Adipose tissue (tissue), 3 donors: ENCODE results near the gene IMPG2. TPM values are rescaled to one million over a fixed set of nuclear protein-coding genes. Genes with fewer than 3 reads are reported as not detected.

Experiments
- H3K27ac ChIP-seq: one replicate; pipeline ENCODE4 v1.5.1; 2013; ENCODE audit warnings: low read depth, low read length
- WGBS, 3 donors: extraction: QIAGEN DNeasy Blood & Tissue Kit; methylation state at CpG; one replicate each; pipeline ENCODE4 v1.1.7; 2013; 5-methylcytosine and 5-hydroxymethylcytosine counted together
- polyA plus RNA-seq, 3 donors: library from polyadenylated mRNA; stranded (reverse); fragments of 200-250 nt; gene quantifications; one replicate each; pipeline ENCODE4 v1.2.3, GENCODE V29; 2013
- donor health status: healthy with polysubstance abuse.
- donor health status: Bipolar disorder and iron deficiency.
- donor health status: healthy.

The IMPG2 gene
- polyA plus RNA-seq, 3 donors, result under 0.01 to 0.03 (median 0.03) TPM

- no peak overlapping the region for H3K27ac ChIP-seq
- 79 to 98% (median 89%) methylated on average over 1 of the region's 1 CpG for WGBS, 3 donors
Observed at GRCh38 chr3:101279765-101280385, 40.5 kb downstream of the IMPG2 start.

- no peak overlapping the region for H3K27ac ChIP-seq
Observed at GRCh38 chr3:101279162-101279561, 41.2 kb downstream of the IMPG2 start.

GRCh38 chr3:101278727-101279126 is 41.6 kb downstream of the IMPG2 start:
- H3K27ac ChIP-seq, result no peak overlapping the region

GRCh38 chr3:101273608-101274007 is 46.8 kb downstream of the IMPG2 start:
- WGBS, 3 donors, result 74 to 94% (median 89%) methylated on average over 2 of the region's 2 CpGs
- no peak overlapping the region for H3K27ac ChIP-seq

- H3K27ac ChIP-seq, result no peak overlapping the region
Observed at GRCh38 chr3:101273156-101273555, 47.2 kb downstream of the IMPG2 start.

GRCh38 chr3:101271728-101272127 is 48.6 kb downstream of the IMPG2 start:
- 65 to 80% (median 74%) methylated on average over 4 of the region's 4 CpGs for WGBS, 3 donors
- no peak overlapping the region for H3K27ac ChIP-seq

DNA sequence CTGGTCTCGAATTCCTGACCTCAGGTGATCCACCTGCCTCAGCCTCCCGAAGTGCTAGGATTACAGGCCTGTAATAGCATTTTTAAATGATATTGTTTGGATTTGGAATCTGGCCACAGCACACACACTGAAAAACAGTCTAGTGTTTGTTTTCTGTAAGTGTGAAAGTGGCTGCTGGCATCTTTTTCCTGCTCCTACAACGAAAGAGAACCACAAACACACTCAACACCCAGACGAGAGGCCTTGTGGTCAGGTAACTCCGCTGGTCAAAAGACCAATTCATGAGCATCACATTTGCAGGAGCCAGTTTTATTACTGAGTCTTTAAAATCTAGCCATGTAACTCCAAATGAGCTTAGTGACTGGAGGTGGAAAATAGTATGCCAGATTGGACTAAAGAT is 50.2 kb downstream of the IMPG2 start:
- WGBS, 3 donors, result 84 to 90% (median 90%) methylated on average over 5 of the region's 5 CpGs

DNA sequence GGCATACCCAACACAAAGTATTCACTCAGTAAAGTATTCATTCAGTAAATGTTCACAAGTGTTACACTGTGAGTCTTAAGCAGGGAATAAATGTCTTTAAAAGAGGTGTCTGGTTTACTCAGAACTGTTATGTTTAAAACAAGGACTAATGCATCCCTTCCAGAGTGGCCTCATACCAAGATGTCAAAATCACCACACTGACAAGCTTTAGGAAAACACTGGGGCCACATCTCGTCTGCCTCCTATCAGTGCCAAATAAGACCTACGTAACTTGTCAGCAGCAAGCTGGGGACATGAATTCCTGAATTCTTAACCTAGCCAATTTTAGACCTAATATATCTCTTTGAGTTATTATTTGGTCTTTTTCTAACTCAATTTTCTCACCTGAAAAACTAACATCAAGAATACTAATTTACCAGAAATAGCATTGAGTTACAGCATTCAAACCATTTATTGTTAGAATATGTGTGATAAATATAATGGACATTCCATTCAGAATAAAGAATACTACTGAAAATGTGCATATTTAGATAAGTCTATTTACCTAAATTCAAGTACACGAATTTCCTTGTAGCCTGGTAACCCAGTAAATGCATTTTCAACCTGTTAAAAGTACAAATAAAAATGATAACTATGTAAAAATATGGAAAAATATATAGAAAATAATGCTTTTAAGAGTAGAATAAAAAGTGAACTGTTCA is 51.3 kb downstream of the IMPG2 start:
- 52 to 86% (median 76%) methylated on average over 3 of the region's 3 CpGs for WGBS, 3 donors
- H3K27ac ChIP-seq, result no peak overlapping the region

More for the DNA sequence above, 50.2 kb downstream of the IMPG2 start:
- H3K27ac ChIP-seq, result no peak overlapping the region

DNA sequence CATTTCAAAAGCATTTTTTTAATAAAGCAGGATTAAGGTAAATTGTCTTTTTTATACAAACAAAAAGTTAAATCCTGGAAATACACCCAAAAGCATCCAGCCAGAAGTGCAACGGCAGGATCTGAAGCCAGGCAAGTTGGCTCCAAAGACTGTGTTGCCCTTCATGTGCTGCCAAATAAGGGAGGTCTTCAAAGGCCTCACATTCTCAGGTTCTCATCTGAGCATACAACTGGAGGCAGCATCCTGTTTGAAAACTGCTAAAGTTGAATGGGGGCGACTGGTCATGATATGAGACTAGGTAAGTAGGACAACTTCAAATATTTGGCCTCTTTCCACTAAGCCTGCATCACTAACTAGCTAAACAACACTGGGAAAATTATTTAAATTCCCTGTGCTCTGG is 52.2 kb downstream of the IMPG2 start:
- no peak overlapping the region for H3K27ac ChIP-seq
- 70 to 72% (median 70%) methylated on average over 2 of the region's 2 CpGs for WGBS, 3 donors

- no peak overlapping the region for H3K27ac ChIP-seq
Observed at GRCh38 chr3:101266566-101266965, 53.8 kb downstream of the IMPG2 start.

GRCh38 chr3:101266071-101266470 is 54.3 kb downstream of the IMPG2 start:
- no peak overlapping the region for H3K27ac ChIP-seq

DNA sequence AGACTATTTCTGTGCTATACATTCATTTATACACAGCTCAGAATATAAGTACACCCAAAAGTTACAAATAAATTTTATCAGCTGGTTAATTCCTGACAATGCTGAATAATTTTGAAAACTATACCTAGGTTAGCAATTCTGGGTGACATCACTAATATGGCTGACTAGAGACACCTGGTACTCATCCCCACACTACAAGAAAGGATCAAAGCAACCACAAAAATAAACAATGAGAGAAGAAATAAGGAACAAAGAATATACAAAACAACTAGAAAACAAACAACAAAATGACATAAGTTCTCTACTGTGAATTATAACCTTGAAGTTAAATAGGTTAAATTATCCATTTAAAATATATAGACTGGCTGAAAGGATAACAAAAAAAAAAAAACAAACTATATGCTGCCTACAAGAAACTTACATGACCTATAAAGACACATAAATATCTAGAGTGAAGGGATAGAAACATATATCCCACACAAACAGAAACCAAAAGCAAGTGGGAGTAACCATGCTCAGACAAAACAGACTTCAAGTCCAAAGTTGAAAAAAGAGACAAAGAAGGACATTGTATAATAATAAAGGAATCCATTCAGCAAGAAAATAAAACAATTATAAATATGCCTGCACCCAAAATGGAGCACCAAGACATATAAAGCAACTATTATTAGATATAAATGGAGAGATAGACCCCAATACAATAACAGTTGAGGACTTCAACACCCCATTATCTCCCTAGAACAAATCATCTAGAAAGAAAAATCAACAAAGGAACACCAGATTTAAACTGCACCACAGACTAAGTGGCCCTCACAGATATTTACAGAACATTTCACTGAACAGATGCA is 57.8 kb downstream of the IMPG2 start:
- H3K27ac ChIP-seq, result no peak overlapping the region

GRCh38 chr3:101261506-101261905 is 58.9 kb downstream of the IMPG2 start:
- H3K27ac ChIP-seq, result no peak overlapping the region

GRCh38 chr3:101259485-101260341 is 60.7 kb downstream of the IMPG2 start:
- no peak overlapping the region for H3K27ac ChIP-seq
- WGBS, 3 donors, result 75 to 82% (median 77%) methylated on average over 4 of the region's 4 CpGs

DNA sequence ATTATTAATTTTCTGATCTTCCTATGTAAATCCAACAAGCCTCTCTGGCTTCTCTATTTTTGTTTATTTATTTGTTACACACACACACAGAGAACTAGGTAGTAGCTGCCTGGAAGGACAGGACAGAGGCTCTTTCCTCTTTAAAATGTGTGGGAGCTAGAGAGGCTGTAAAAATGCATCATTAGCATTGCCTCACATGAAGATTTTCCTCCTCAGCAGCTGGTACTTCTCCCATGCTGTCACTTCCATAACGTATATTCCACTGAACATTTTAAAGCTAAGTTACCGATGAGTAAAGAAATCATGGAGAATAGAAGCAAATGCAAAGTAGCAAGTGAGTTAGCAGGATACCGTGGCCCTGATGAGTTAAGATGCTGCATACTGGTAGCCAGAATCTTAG is 63.9 kb downstream of the IMPG2 start:
- 44 to 87% (median 70%) methylated on average over 3 of the region's 3 CpGs for WGBS, 3 donors
- no peak overlapping the region for H3K27ac ChIP-seq

- WGBS, 3 donors, result 74 to 95% (median 92%) methylated on average over 2 of the region's 2 CpGs
- H3K27ac ChIP-seq, result no peak overlapping the region
Observed at GRCh38 chr3:101255441-101255840, 64.9 kb downstream of the IMPG2 start.

DNA sequence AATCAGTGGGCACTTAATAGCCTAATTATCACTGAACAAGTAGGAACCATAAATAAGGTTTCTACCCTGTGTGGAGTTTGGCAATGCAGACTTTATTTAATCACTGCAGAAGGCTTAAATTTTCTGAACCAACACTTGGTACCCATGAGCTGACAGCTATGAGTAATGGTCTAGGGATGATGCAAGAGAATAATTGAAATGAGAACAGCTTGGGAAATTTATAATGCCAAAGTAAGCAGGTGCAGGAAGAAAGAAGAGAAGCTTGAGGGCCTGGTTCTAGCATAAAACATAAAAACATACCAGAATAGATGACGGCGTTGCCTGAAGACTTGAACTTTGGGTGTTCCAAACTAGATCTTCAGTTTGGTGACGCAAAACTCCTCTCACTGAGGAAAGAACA is 67.0 kb downstream of the IMPG2 start:
- 97 to 98% (median 97%) methylated on average over 3 of the region's 3 CpGs for WGBS, 3 donors
- no peak overlapping the region for H3K27ac ChIP-seq

GRCh38 chr3:101252945-101253344 is 67.4 kb downstream of the IMPG2 start:
- 94 to 99% (median 96%) methylated on average over 2 of the region's 2 CpGs for WGBS, 3 donors
- no peak overlapping the region for H3K27ac ChIP-seq

DNA sequence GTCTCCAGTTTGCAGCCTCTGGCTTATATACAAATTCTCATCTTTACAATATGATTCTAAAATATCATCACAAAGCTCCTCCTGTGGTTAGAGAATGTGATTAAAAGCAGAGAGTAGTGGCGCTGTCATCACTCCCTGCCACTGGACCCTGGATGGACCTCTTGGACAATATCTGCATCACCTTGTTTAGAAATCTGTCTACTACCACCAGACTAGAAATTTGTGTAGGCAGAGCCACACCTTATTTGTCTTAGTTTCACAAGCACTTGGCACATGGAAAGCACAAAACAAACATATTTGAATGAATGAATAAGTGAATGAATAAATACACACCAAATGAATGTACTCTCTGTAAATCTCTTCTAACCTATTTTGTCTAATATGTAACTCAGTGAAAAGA is 68.1 kb downstream of the IMPG2 start:
- no peak overlapping the region for H3K27ac ChIP-seq
- 96 to 97% (median 97%) methylated on average over 1 of the region's 1 CpG for WGBS, 3 donors
